ENCODE results near the gene HSF5.

DNA sequence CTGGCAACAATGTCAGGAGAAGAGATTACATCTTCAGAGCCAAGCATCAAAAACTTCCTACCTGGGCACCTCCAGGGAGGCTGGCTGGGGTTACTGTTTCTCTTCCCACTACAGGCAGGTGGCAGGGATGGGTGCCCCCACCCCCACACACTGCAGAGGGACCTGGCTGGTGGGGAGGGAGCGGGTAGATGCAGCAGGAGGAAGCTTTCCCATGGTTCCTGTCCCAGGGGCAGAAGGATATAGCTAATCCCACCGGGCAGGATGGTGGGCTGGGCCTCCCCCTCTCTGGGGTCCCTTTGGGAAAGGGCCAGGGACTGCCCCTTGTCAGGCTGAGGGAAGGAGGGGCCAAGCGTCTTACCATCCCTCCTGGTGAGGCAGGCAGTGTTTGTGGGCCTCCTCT is 42.9 kb upstream of the HSF5 start:
- TF ChIP-seq ZNF496 (CRISPR knock-in tag; IDR thresholded peaks at IDR 0.05; ENCODE audit: insufficient replicate concordance) = no peak
- TF ChIP-seq, protein P1, sequence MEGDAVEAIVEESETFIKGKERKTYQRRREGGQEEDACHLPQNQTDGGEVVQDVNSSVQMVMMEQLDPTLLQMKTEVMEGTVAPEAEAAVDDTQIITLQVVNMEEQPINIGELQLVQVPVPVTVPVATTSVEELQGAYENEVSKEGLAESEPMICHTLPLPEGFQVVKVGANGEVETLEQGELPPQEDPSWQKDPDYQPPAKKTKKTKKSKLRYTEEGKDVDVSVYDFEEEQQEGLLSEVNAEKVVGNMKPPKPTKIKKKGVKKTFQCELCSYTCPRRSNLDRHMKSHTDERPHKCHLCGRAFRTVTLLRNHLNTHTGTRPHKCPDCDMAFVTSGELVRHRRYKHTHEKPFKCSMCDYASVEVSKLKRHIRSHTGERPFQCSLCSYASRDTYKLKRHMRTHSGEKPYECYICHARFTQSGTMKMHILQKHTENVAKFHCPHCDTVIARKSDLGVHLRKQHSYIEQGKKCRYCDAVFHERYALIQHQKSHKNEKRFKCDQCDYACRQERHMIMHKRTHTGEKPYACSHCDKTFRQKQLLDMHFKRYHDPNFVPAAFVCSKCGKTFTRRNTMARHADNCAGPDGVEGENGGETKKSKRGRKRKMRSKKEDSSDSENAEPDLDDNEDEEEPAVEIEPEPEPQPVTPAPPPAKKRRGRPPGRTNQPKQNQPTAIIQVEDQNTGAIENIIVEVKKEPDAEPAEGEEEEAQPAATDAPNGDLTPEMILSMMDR (CRISPR knock-in tag; IDR thresholded peaks at IDR 0.05) = no peak
- TF ChIP-seq ESRRA (CRISPR knock-in tag; IDR thresholded peaks at IDR 0.05; ENCODE audit: low read depth) = no peak
- TF ChIP-seq, protein P2, sequence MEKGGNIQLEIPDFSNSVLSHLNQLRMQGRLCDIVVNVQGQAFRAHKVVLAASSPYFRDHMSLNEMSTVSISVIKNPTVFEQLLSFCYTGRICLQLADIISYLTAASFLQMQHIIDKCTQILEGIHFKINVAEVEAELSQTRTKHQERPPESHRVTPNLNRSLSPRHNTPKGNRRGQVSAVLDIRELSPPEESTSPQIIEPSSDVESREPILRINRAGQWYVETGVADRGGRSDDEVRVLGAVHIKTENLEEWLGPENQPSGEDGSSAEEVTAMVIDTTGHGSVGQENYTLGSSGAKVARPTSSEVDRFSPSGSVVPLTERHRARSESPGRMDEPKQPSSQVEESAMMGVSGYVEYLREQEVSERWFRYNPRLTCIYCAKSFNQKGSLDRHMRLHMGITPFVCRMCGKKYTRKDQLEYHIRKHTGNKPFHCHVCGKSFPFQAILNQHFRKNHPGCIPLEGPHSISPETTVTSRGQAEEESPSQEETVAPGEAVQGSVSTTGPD (CRISPR knock-in tag; IDR thresholded peaks at IDR 0.05) = no peak
- no peak for TF ChIP-seq CBX2 (IDR thresholded peaks at IDR 0.05; ENCODE audit: low read depth, low read length)
- TF ChIP-seq CBX2 (CRISPR knock-in tag; IDR thresholded peaks at IDR 0.05; ENCODE audit: low read depth) = no peak
- TF ChIP-seq GTF2F1 (IDR thresholded peaks at IDR 0.05; ENCODE audit: low read length) = no peak
- no peak for TF ChIP-seq ZZZ3 (CRISPR knock-in tag; IDR thresholded peaks at IDR 0.05; ENCODE audit: borderline replicate concordance)
- no peak for TF ChIP-seq NFYB (CRISPR knock-in tag; IDR thresholded peaks at IDR 0.05)
- TF ChIP-seq ZNF121 (CRISPR knock-in tag; IDR thresholded peaks at IDR 0.05) = no peak
- no peak for TF ChIP-seq JUND (CRISPR knock-in tag; IDR thresholded peaks at IDR 0.05)
- TF ChIP-seq, protein P3, sequence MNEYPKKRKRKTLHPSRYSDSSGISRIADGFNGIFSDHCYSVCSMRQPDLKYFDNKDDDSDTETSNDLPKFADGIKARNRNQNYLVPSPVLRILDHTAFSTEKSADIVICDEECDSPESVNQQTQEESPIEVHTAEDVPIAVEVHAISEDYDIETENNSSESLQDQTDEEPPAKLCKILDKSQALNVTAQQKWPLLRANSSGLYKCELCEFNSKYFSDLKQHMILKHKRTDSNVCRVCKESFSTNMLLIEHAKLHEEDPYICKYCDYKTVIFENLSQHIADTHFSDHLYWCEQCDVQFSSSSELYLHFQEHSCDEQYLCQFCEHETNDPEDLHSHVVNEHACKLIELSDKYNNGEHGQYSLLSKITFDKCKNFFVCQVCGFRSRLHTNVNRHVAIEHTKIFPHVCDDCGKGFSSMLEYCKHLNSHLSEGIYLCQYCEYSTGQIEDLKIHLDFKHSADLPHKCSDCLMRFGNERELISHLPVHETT (CRISPR knock-in tag; conservative IDR thresholded peaks at IDR 0.05) = no peak
- TF ChIP-seq, protein P4, sequence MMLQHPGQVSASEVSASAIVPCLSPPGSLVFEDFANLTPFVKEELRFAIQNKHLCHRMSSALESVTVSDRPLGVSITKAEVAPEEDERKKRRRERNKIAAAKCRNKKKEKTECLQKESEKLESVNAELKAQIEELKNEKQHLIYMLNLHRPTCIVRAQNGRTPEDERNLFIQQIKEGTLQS (CRISPR knock-in tag; IDR thresholded peaks at IDR 0.05) = no peak
- no peak for TF ChIP-seq RAD21 (CRISPR knock-in tag; IDR thresholded peaks at IDR 0.05)

All from HepG2 (cell line).